ENCODE results near the gene STON2. TPM values are rescaled to one million over a fixed set of nuclear protein-coding genes. Genes with fewer than 3 reads are reported as not detected.
A peak's percentile ranks its signal among the peaks of the same experiment; 100 is the strongest.

STON2 gene
- total RNA-seq, 4 donors from 2014 or later, result 3.3 to 87.8 (median 11.0) TPM

- no peak overlapping the region for H3K27ac ChIP-seq
- no peak overlapping the region for H3K4me3 ChIP-seq
- DNase-seq, result peak in 1 of 2 donors; percentile 25
- H3K36me3 ChIP-seq, result no peaks in the 10 kb centered on the region
- H3K9me3 ChIP-seq, result no peaks in the 10 kb centered on the region
- no peaks in the 10 kb centered on the region for H3K4me1 ChIP-seq
- TF ChIP-seq CTCF (IDR thresholded peaks at IDR 0.05), result peak; percentile 56 to 79 (median 74)
- no peak for TF ChIP-seq POLR2A (IDR thresholded peaks at IDR 0.05)
- intact Hi-C loops (cut with DNase I; ENCODE audit: low total_unique reads), result no loop called here
- H3K27me3 ChIP-seq, result no peaks in the 10 kb centered on the region
These were observed 130.8 kb downstream of the STON2 start for GRCh38 chr14:81269100-81269978.

GRCh38 chr14:81268016-81268416 is 132.1 kb downstream of the STON2 start:
- Histone ChIP-seq H3K36me3 (no peaks in the 10 kb centered on the region), H3K27me3 (no peaks in the 10 kb centered on the region), H3K4me3 (no peak overlapping the region), H3K9me3 (no peaks in the 10 kb centered on the region), H3K27ac (no peak overlapping the region), H3K4me1 (no peaks in the 10 kb centered on the region)
- no peak for DNase-seq
- intact Hi-C loops (cut with DNase I; ENCODE audit: low total_unique reads), result no loop called here
- TF ChIP-seq CTCF (IDR thresholded peaks at IDR 0.05) (no peak), POLR2A (IDR thresholded peaks at IDR 0.05) (no peak)

DNA sequence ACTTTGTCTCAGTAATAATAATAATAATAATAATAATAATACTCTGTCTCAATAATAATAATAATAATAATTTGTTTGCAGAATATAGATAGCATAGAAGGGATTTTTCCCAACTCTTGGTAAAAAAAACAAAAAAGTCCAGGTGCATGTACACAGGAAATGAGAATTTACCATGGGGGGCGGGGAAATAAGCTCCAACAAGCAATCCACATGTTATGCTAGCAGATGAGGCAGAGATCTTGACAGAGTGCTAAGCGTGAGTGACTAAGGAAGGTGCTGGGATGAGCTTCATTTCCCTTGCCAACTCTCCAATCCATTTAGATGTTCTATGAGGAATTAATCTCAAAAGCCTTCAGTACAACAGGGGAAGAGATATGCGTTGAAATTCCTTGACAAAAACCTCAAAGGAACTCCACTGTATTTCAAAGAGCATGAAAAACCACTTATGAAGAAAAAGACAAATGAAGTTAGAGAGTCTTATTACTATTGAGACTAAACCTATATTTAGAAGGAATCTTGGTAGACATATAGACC is 134.4 kb downstream of the STON2 start:
- H3K9me3 ChIP-seq, result no peaks in the 10 kb centered on the region
- intact Hi-C loops (cut with DNase I; ENCODE audit: low total_unique reads), result no loop called here
- no peak overlapping the region for H3K4me3 ChIP-seq
- H3K36me3 ChIP-seq, result no peaks in the 10 kb centered on the region
- no peaks in the 10 kb centered on the region for H3K4me1 ChIP-seq
- no peaks in the 10 kb centered on the region for H3K27me3 ChIP-seq
- no peak overlapping the region for H3K27ac ChIP-seq
- DNase-seq, result no peak
- TF ChIP-seq CTCF (IDR thresholded peaks at IDR 0.05), result no peak
- TF ChIP-seq POLR2A (IDR thresholded peaks at IDR 0.05), result no peak

DNA sequence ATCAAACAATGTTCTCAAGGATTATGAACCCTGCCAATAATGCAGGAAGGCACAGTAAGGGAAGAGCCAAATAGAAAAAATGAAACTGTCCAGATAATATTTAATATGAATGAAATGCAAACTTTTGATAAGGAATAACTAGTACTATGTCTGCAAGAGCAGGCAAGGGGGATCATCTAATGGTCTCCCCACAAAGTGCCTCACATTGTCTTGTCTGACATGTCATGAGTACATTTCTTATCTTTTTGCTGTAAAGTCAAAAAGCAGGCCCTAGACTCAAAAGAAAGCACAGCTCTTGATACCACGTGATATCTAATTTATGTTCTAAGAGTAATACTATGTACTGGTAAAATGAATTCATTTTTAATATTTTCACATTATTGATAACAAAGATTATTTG is 135.5 kb downstream of the STON2 start:
- Histone ChIP-seq H3K4me3 (no peak overlapping the region), H3K27ac (no peak overlapping the region), H3K9me3 (no peaks in the 10 kb centered on the region), H3K4me1 (no peaks in the 10 kb centered on the region), H3K36me3 (no peaks in the 10 kb centered on the region), H3K27me3 (no peaks in the 10 kb centered on the region)
- intact Hi-C loops (cut with DNase I; ENCODE audit: low total_unique reads), result no loop called here
- no peak for DNase-seq
- TF ChIP-seq POLR2A (IDR thresholded peaks at IDR 0.05), result no peak
- TF ChIP-seq CTCF (IDR thresholded peaks at IDR 0.05), result no peak

- intact Hi-C loops (cut with DNase I; ENCODE audit: low total_unique reads), result no loop called here
- TF ChIP-seq CTCF (IDR thresholded peaks at IDR 0.05), result no peak
- TF ChIP-seq POLR2A (IDR thresholded peaks at IDR 0.05), result no peak
- H3K9me3 ChIP-seq, result no peaks in the 10 kb centered on the region
- H3K36me3 ChIP-seq, result no peaks in the 10 kb centered on the region
- no peak overlapping the region for H3K27ac ChIP-seq
- DNase-seq, result no peak
- H3K27me3 ChIP-seq, result no peaks in the 10 kb centered on the region
- no peak overlapping the region for H3K4me3 ChIP-seq
- H3K4me1 ChIP-seq, result no peaks in the 10 kb centered on the region
These were observed 136.2 kb downstream of the STON2 start for GRCh38 chr14:81263777-81264410.

Data from uterus (tissue), 4 donors.